Mesenchymal stem cell (in vitro differentiated cells and primary cell): ENCODE data around the gene SPSB2. TPM values are rescaled to one million over a fixed set of nuclear protein-coding genes. Genes with fewer than 3 reads are reported as not detected.

Source experiments
- DNase-seq: peaks from one replicate; pipeline ENCODE4 v3.0.0-alpha.2; 2013
- H2AFZ ChIP-seq: one replicate; pipeline ENCODE4 v1.6.1; 2013; ENCODE audit warnings: low read depth, mild to moderate bottlenecking, control low read depth, inconsistent platforms, low read length, moderate library complexity
- H2AK5ac ChIP-seq: 2 replicates; pipeline ENCODE4 v1.6.1; 2013; ENCODE audit warnings: low read length, moderate library complexity, mild to moderate bottlenecking, inconsistent platforms; ENCODE audit not compliant: severe bottlenecking
- H2BK120ac ChIP-seq: one replicate; pipeline ENCODE4 v1.6.1; 2013; ENCODE audit warnings: low read depth, mild to moderate bottlenecking, inconsistent platforms, low read length, moderate library complexity
- H2BK12ac ChIP-seq, 2 experiments: one replicate each; pipeline ENCODE4 v1.6.1; 2013; ENCODE audit warnings: inconsistent platforms in 2 of 2, low read length in 2 of 2, mild to moderate bottlenecking in 2 of 2, moderate library complexity in 2 of 2, control low read depth in 1 of 2
- H2BK15ac ChIP-seq: one replicate; pipeline ENCODE4 v1.6.1; 2013; ENCODE audit warnings: mild to moderate bottlenecking, low read depth, inconsistent platforms; ENCODE audit not compliant: poor library complexity, severe bottlenecking
- H2BK5ac ChIP-seq: 2 replicates; pipeline ENCODE4 v1.6.1; 2013; ENCODE audit warnings: low read depth, mild to moderate bottlenecking, low read length, control low read depth, inconsistent platforms; ENCODE audit not compliant: poor library complexity, severe bottlenecking
- H3K14ac ChIP-seq, 2 experiments: one replicate each; pipeline ENCODE4 v1.6.1; 2013; ENCODE audit warnings: inconsistent platforms in 2 of 2, low read length in 2 of 2, control low read depth in 1 of 2, mild to moderate bottlenecking in 1 of 2, moderate library complexity in 1 of 2
- H3K18ac ChIP-seq, 2 experiments: one replicate each; pipeline ENCODE4 v1.6.1; 2013; ENCODE audit warnings: inconsistent platforms in 2 of 2, low read length in 2 of 2, control low read depth in 1 of 2, low read depth in 1 of 2, mild to moderate bottlenecking in 1 of 2
- H3K23ac ChIP-seq, 2 experiments: one replicate each; pipeline ENCODE4 v1.6.1; 2013; ENCODE audit warnings: inconsistent platforms in 2 of 2, low read length in 2 of 2, mild to moderate bottlenecking in 2 of 2, moderate library complexity in 2 of 2, control low read depth in 1 of 2
- H3K27ac ChIP-seq: 2 replicates; pipeline ENCODE4 v1.5.1; 2013; ENCODE audit warnings: mild to moderate bottlenecking, moderate library complexity, low read length, control low read depth, inconsistent platforms; ENCODE audit not compliant: poor library complexity, severe bottlenecking
- H3K27me3 ChIP-seq, 2 experiments: 2 replicates each; pipeline versions ENCODE4 v1.6.1 to v1.7.0; 2013; ENCODE audit warnings: low read length in 2 of 2, mild to moderate bottlenecking in 2 of 2, moderate library complexity in 2 of 2, control low read depth in 1 of 2, inconsistent platforms in 1 of 2; ENCODE audit not compliant: control insufficient read depth in 1 of 2, insufficient read depth in 1 of 2
- H3K36me3 ChIP-seq, 2 experiments: 2 replicates each; pipeline versions ENCODE4 v1.6.1 to v1.7.0; 2013; ENCODE audit warnings: low read length in 2 of 2, control low read depth in 1 of 2, inconsistent platforms in 1 of 2, low read depth in 1 of 2, mild to moderate bottlenecking in 1 of 2; ENCODE audit not compliant: insufficient read depth in 2 of 2, control insufficient read depth in 1 of 2
- H3K4ac ChIP-seq, 2 experiments: one replicate each; pipeline ENCODE4 v1.6.1; 2013; ENCODE audit warnings: inconsistent platforms in 2 of 2, low read length in 2 of 2, mild to moderate bottlenecking in 2 of 2, moderate library complexity in 2 of 2, control low read depth in 1 of 2, low read depth in 1 of 2
- H3K4me1 ChIP-seq: 2 replicates; pipeline ENCODE4 v1.6.1; 2013; ENCODE audit warnings: low read depth, low read length, control low read depth; ENCODE audit not compliant: control insufficient read depth, insufficient read depth
- H3K4me2 ChIP-seq: 2 replicates; pipeline ENCODE4 v1.6.1; 2013; ENCODE audit warnings: low read length, mild to moderate bottlenecking, inconsistent platforms; ENCODE audit not compliant: poor library complexity, severe bottlenecking
- H3K4me3 ChIP-seq, 2 experiments: 2 replicates each; pipeline versions ENCODE4 v1.5.1 to v1.7.0; 2013; ENCODE audit warnings: low read length in 2 of 2, mild to moderate bottlenecking in 2 of 2, control low read depth in 1 of 2, low read depth in 1 of 2; ENCODE audit not compliant: insufficient read depth in 1 of 2
- H3K79me1 ChIP-seq: replicated peaks from 2 replicates; pipeline ENCODE4 v1.6.1; 2013; ENCODE audit warnings: mild to moderate bottlenecking, control low read depth, low read length, inconsistent platforms; ENCODE audit not compliant: poor library complexity, severe bottlenecking
- H3K9ac ChIP-seq: 2 replicates; pipeline ENCODE4 v1.7.0; 2013; ENCODE audit warnings: mild to moderate bottlenecking, low read length, moderate library complexity
- H3K9me3 ChIP-seq: 2 replicates; pipeline ENCODE4 v1.7.0; 2013; ENCODE audit warnings: mild to moderate bottlenecking, low read length; ENCODE audit not compliant: control insufficient read depth
- H4K8ac ChIP-seq: one replicate; pipeline ENCODE4 v1.6.1; 2013; ENCODE audit warnings: inconsistent platforms, mild to moderate bottlenecking, low read length, moderate library complexity
- H4K91ac ChIP-seq: one replicate; pipeline ENCODE4 v1.6.1; 2013; ENCODE audit warnings: mild to moderate bottlenecking, low read length, inconsistent platforms
- WGBS: methylation state at CpG from one replicate; pipeline ENCODE4 v1.1.7; 2013; ENCODE audit warnings: mixed read lengths; 5-methylcytosine and 5-hydroxymethylcytosine counted together
- polyA plus RNA-seq, 2 experiments: library from polyadenylated mRNA; stranded (reverse); fragments of 200-250 nt; gene quantifications; one replicate each; pipeline ENCODE4 v1.2.3, GENCODE V29; 2013

Gene SPSB2
- polyA plus RNA-seq (2013, experiment 1 of 2), result 6.3 TPM
- 6.7 TPM for polyA plus RNA-seq (2013, experiment 2 of 2)

- Histone ChIP-seq H4K91ac (peak within 1 kb of the TSS; percentile 80), H2AK5ac (peak within 1 kb of the TSS; percentile 51), H3K27ac (peak within 1 kb of the TSS; percentile 90), H2BK15ac (peak within 1 kb of the TSS; percentile 53), H2BK5ac (peak within 1 kb of the TSS; percentile 22), H3K14ac (peak within 1 kb of the TSS; percentile 62 to 93), H3K23ac (peak within 1 kb of the TSS in 1 of 2 experiments; percentile 98), H3K4me2 (peak within 1 kb of the TSS; percentile 91), H3K4me1 (peaks cover 20% of the 10 kb centered on the region), H2BK12ac (peak within 1 kb of the TSS in 1 of 2 experiments; percentile 87), H3K9me3 (no peaks in the 10 kb centered on the region), H4K8ac (peak within 1 kb of the TSS; percentile 28), H3K79me1 (peaks cover 7% of the 10 kb centered on the region), H3K4ac (peak within 1 kb of the TSS; percentile 9 to 81), H3K27me3 (no peaks in the 10 kb centered on the region), H3K18ac (peak within 1 kb of the TSS; percentile 67 to 94), H2BK120ac (peak within 1 kb of the TSS; percentile 42), H2AFZ (peak within 1 kb of the TSS; percentile 73), H3K4me3 (peak within 1 kb of the TSS; percentile 86 to 89), H3K9ac (peak within 1 kb of the TSS; percentile 97), H3K36me3 (peaks cover 27 to 44% of the 10 kb centered on the region in 2 experiments)
- peak; percentile 96 for DNase-seq
- 2% methylated on average over 64 of the region's 66 CpGs for WGBS
Measured at GRCh38 chr12:6873094-6874014, at the start of gene SPSB2. Gene SPSB2 (minus strand): TSS chr12:6873303. CDS start chr12:6872901, 402 bp downstream.

GRCh38 chr12:6921996-6922946 lies 49.2 kb upstream of the SPSB2 start:
- no peak overlapping the region for H2AFZ ChIP-seq
- no peak overlapping the region for H4K8ac ChIP-seq
- DNase-seq, result no peak
- no peak overlapping the region for H3K4me2 ChIP-seq
- no peak overlapping the region for H3K4ac ChIP-seq
- no peak overlapping the region for H4K91ac ChIP-seq
- WGBS, result 92% methylated on average over 9 of the region's 9 CpGs
- no peak overlapping the region for H2BK12ac ChIP-seq
- no peak overlapping the region for H3K9ac ChIP-seq
- H3K18ac ChIP-seq, result no peak overlapping the region
- no peak overlapping the region for H3K4me3 ChIP-seq
- H3K14ac ChIP-seq, result no peak overlapping the region
- H3K27ac ChIP-seq, result no peak overlapping the region
- no peak overlapping the region for H2BK120ac ChIP-seq
- peaks cover 4 to 48% of the 10 kb centered on the region in 2 experiments for H3K36me3 ChIP-seq
- H2BK15ac ChIP-seq, result no peak overlapping the region
- H3K79me1 ChIP-seq, result no peaks in the 10 kb centered on the region
- H3K27me3 ChIP-seq, result no peaks in the 10 kb centered on the region
- H3K23ac ChIP-seq, result no peak overlapping the region
- peak overlapping the region; percentile 30 for H2AK5ac ChIP-seq
- no peaks in the 10 kb centered on the region for H3K9me3 ChIP-seq
- peaks cover 38% of the 10 kb centered on the region for H3K4me1 ChIP-seq
- H2BK5ac ChIP-seq, result no peak overlapping the region

GRCh38 chr12:6921539-6921938 lies 48.4 kb upstream of the SPSB2 start:
- WGBS, result 92% methylated on average over 6 of the region's 7 CpGs
- H2BK5ac ChIP-seq, result no peak overlapping the region
- no peak overlapping the region for H3K9ac ChIP-seq
- no peak overlapping the region for H2BK120ac ChIP-seq
- H2BK15ac ChIP-seq, result no peak overlapping the region
- H3K9me3 ChIP-seq, result no peaks in the 10 kb centered on the region
- no peaks in the 10 kb centered on the region for H3K79me1 ChIP-seq
- H3K36me3 ChIP-seq, result peaks cover 4 to 54% of the 10 kb centered on the region in 2 experiments
- no peak overlapping the region for H4K8ac ChIP-seq
- no peaks in the 10 kb centered on the region for H3K27me3 ChIP-seq
- no peak overlapping the region for H3K14ac ChIP-seq
- H3K4ac ChIP-seq, result no peak overlapping the region
- H3K4me1 ChIP-seq, result peaks cover 33% of the 10 kb centered on the region
- no peak overlapping the region for H2AK5ac ChIP-seq
- H2AFZ ChIP-seq, result no peak overlapping the region
- no peak overlapping the region for H3K23ac ChIP-seq
- no peak overlapping the region for H3K4me3 ChIP-seq
- H3K27ac ChIP-seq, result no peak overlapping the region
- no peak for DNase-seq
- no peak overlapping the region for H3K18ac ChIP-seq
- no peak overlapping the region for H3K4me2 ChIP-seq
- H2BK12ac ChIP-seq, result no peak overlapping the region
- no peak overlapping the region for H4K91ac ChIP-seq
